HepG2 (cell line): ENCODE data around the gene SFXN1. TPM values are rescaled to one million over a fixed set of nuclear protein-coding genes. Genes with fewer than 3 reads are reported as not detected.

Source experiments
- ATAC-seq: fragments of 200-7000 bp; cut with Tn5 transposase; 3 replicates; pipeline ENCODE4 v1.9.1; 2020; ENCODE audit warnings: mild to moderate bottlenecking, moderate library complexity
- BruUV-seq: library from RNA; stranded (reverse); fragments of 400-500 nt; replicated peaks from 2 replicates; lab custom pipeline; 2021; lab: Mats Ljungman, UMichigan
- CTCF ChIA-PET: fragments of 300-600 bp; formaldehyde crosslinking; extraction: SDS; loops from one replicate; lab custom pipeline; 2021; ENCODE audit warnings: low total read pairs, inconsistent platforms, low intra/inter-chr PET ratio; lab: Yijun Ruan, JAX
- POLR2A ChIA-PET: fragments of 350-600 bp; sonication (Branson Sonifier 250); formaldehyde crosslinking; loops from one replicate; lab custom pipeline; 2020; ENCODE audit warnings: antibody characterized with exemption, inconsistent platforms; lab: Yijun Ruan, JAX
- DNase-seq: peaks from one replicate; pipeline ENCODE4 v3.0.0-alpha.2; 2015; ENCODE audit warnings: low spot score
- FAIRE-seq: peaks from 3 replicates; lab custom pipeline; 2011; peaks lifted over from hg19 to GRCh38; lab: Jason Lieb, UNC
- H2AFZ ChIP-seq: one replicate; pipeline ENCODE4 v1.6.1; 2011; ENCODE audit warnings: low read length, inconsistent platforms
- H3K27ac ChIP-seq: fragments of 300-600 bp; 3 replicates; pipeline ENCODE4 v1.8.0; 2011; ENCODE audit warnings: mixed run types, mild to moderate bottlenecking, mixed read lengths, low read length, inconsistent platforms; ENCODE audit not compliant: insufficient read depth; ENCODE audit errors: extremely low read length
- H3K27me3 ChIP-seq, 2 experiments: fragments of 200-600 bp in 1 of 2; 2 replicates in 1 of 2; 3 replicates in 1 of 2; pipeline versions ENCODE4 v1.6.0 to v1.8.0; 2011; ENCODE audit warnings: low read length in 2 of 2, mild to moderate bottlenecking in 2 of 2, moderate library complexity in 2 of 2, inconsistent platforms in 1 of 2; ENCODE audit not compliant: insufficient read depth in 2 of 2, control insufficient read depth in 1 of 2
- H3K36me3 ChIP-seq, 2 experiments: fragments of 200-600 bp in 1 of 2; replicated peaks in 1 of 2; 2 replicates in 1 of 2; 3 replicates in 1 of 2; pipeline versions ENCODE4 v1.5.1 to v1.8.0; 2011; ENCODE audit warnings: low read length in 2 of 2, inconsistent platforms in 1 of 2; ENCODE audit not compliant: insufficient read depth in 2 of 2, control insufficient read depth in 1 of 2
- H3K4me1 ChIP-seq: 2 replicates; pipeline ENCODE4 v1.5.1; 2012; ENCODE audit warnings: low read length, inconsistent platforms; ENCODE audit not compliant: insufficient read depth
- H3K4me2 ChIP-seq: 2 replicates; pipeline ENCODE4 v1.6.0; 2011; ENCODE audit warnings: low read depth, low read length, inconsistent platforms
- H3K4me3 ChIP-seq, 3 experiments: fragments of 200-600 bp in 1 of 3; sonication (generic), shearing (Covaris generic) in 1 of 3; replicated peaks in 1 of 3; 2 replicates each; pipeline ENCODE4 v1.5.1; 2011 to 2016; ENCODE audit warnings: low read length in 3 of 3, inconsistent platforms in 2 of 3, low read depth in 2 of 3, mild to moderate bottlenecking in 2 of 3, control low read depth in 1 of 3, mixed read lengths in 1 of 3; ENCODE audit not compliant: insufficient read depth in 1 of 3
- H3K79me2 ChIP-seq: one replicate; pipeline ENCODE4 v1.6.1; 2011; ENCODE audit warnings: low read length, inconsistent platforms; ENCODE audit not compliant: insufficient read depth
- H3K9ac ChIP-seq: 2 replicates; pipeline ENCODE4 v1.6.0; 2011; ENCODE audit warnings: mild to moderate bottlenecking, low read depth, low read length, inconsistent platforms; ENCODE audit not compliant: insufficient read depth
- H3K9me3 ChIP-seq: 2 replicates; pipeline ENCODE4 v1.5.1; 2012; ENCODE audit warnings: mild to moderate bottlenecking, low read length
- H4K20me1 ChIP-seq: 2 replicates; pipeline ENCODE4 v1.6.0; 2011; ENCODE audit warnings: inconsistent platforms, mild to moderate bottlenecking, low read length, moderate library complexity; ENCODE audit not compliant: insufficient read depth
- ATM ChIP-seq: fragments of 450-650 bp; IDR thresholded peaks from 2 replicates; pipeline ENCODE4 v1.7.1; 2017; ENCODE audit warnings: mild to moderate bottlenecking, borderline replicate concordance
- BRCA1 ChIP-seq: sonication (generic); formaldehyde crosslinking; IDR thresholded peaks from 2 replicates; pipeline ENCODE4 v1.4.0; 2020; ENCODE audit warnings: missing genetic modification reagents
- CHD2 ChIP-seq: IDR thresholded peaks from 2 replicates; pipeline ENCODE4 v1.6.1; 2011; ENCODE audit warnings: low read depth, low read length, improper control_type of control experiment
- GRHL1 ChIP-seq: sonication (generic); formaldehyde crosslinking; conservative IDR thresholded peaks from 2 replicates; pipeline ENCODE4 v1.8.0; 2022; ENCODE audit warnings: missing genetic modification reagents
- HNF4A ChIP-seq: sonication (generic); formaldehyde crosslinking; IDR thresholded peaks from 2 replicates; pipeline ENCODE4 v1.4.0; 2020; ENCODE audit warnings: missing genetic modification reagents
- IRF9 ChIP-seq: sonication (generic); formaldehyde crosslinking; IDR thresholded peaks from 2 replicates; pipeline ENCODE4 v1.8.0; 2022; ENCODE audit warnings: missing genetic modification reagents, mild to moderate bottlenecking, borderline replicate concordance
- MEIS2 ChIP-seq: sonication (generic); formaldehyde crosslinking; IDR thresholded peaks from 2 replicates; pipeline ENCODE4 v1.9.0; 2021; ENCODE audit warnings: mild to moderate bottlenecking, missing genetic modification reagents
- MZF1 ChIP-seq: sonication (generic); formaldehyde crosslinking; IDR thresholded peaks from 2 replicates; pipeline ENCODE4 v1.8.1; 2023; ENCODE audit warnings: mild to moderate bottlenecking, missing genetic modification reagents, borderline replicate concordance
- NCOA1 ChIP-seq: sonication (generic); formaldehyde crosslinking; IDR thresholded peaks from 2 replicates; pipeline ENCODE4 v1.9.0; 2021; ENCODE audit warnings: missing genetic modification reagents
- ONECUT2 ChIP-seq: sonication (generic); formaldehyde crosslinking; IDR thresholded peaks from 2 replicates; pipeline ENCODE4 v1.4.0; 2020; ENCODE audit warnings: missing genetic modification reagents
- POGK ChIP-seq: sonication (generic); formaldehyde crosslinking; conservative IDR thresholded peaks from 2 replicates; pipeline ENCODE4 v1.8.0; 2022; ENCODE audit warnings: mild to moderate bottlenecking, moderate library complexity, missing genetic modification reagents
- RFX3 ChIP-seq: IDR thresholded peaks from 2 replicates; pipeline ENCODE4 v1.6.1; 2016; ENCODE audit warnings: missing biosample characterization, missing genetic modification reagents
- SCMH1 ChIP-seq: sonication (generic); formaldehyde crosslinking; IDR thresholded peaks from 2 replicates; pipeline ENCODE4 v1.9.0; 2021; ENCODE audit warnings: missing genetic modification reagents, mild to moderate bottlenecking, borderline replicate concordance
- SP2 ChIP-seq: sonication (generic); formaldehyde crosslinking; IDR thresholded peaks from 2 replicates; pipeline ENCODE4 v1.5.1; 2020; ENCODE audit warnings: mild to moderate bottlenecking, missing genetic modification reagents
- SP4 ChIP-seq: sonication (generic); formaldehyde crosslinking; IDR thresholded peaks from 2 replicates; pipeline ENCODE4 v1.8.1; 2023; ENCODE audit warnings: mild to moderate bottlenecking, missing genetic modification reagents
- TCF7 ChIP-seq: sonication (generic); IDR thresholded peaks from 2 replicates; pipeline ENCODE4 v1.6.1; 2016; ENCODE audit warnings: antibody characterized with exemption, low read depth
- THRA ChIP-seq: sonication (generic); formaldehyde crosslinking; IDR thresholded peaks from 2 replicates; pipeline ENCODE4 v1.4.0; 2020; ENCODE audit warnings: missing genetic modification reagents, borderline replicate concordance
- ZFP90 ChIP-seq: sonication (generic); formaldehyde crosslinking; IDR thresholded peaks from 2 replicates; pipeline ENCODE4 v1.8.0; 2022; ENCODE audit warnings: missing genetic modification reagents, mild to moderate bottlenecking, inconsistent platforms, borderline replicate concordance
- ZNF225 ChIP-seq: sonication (generic); formaldehyde crosslinking; IDR thresholded peaks from 2 replicates; pipeline ENCODE4 v1.4.0; 2020; ENCODE audit warnings: mild to moderate bottlenecking, missing genetic modification reagents
- ZNF7 ChIP-seq: IDR thresholded peaks from 2 replicates; pipeline ENCODE4 v1.6.1; 2016; ENCODE audit warnings: missing biosample characterization, missing genetic modification reagents
- WGBS: methylation state at CpG from one replicate; pipeline ENCODE4 v1.1.6; 2017; ENCODE audit warnings: low lambda C conversion rate; 5-methylcytosine and 5-hydroxymethylcytosine counted together
- in situ Hi-C: cut with HindIII; loops from 2 replicates; pipeline ENCODE4 v1.10.0; 2017; ENCODE audit warnings: low pct_unique_long_range_greater_than_20kb; ENCODE audit not compliant: extremely low pct_ligation_motif_present
- intact Hi-C: fragments of 100-400 bp; cut with micrococcal nuclease; formaldehyde crosslinking; loops from one replicate; pipeline ENCODE4 v1.10.0; 2022; ENCODE audit not compliant: unreplicated experiment
- polyA plus RNA-seq, 8 experiments: library from polyadenylated mRNA; depleted of rRNA in 3 of 8; stranded (reverse) in 7 of 8; unstranded in 1 of 8; fragments of >200 nt; fragmentation: Illumina TruSeq in 4 of 8; extraction: Trizol in 4 of 8; gene quantifications; 2 replicates each; pipeline versions ENCODE4 v1.2.1 to v1.2.3, GENCODE V29; 2011 to 2016; ENCODE audit warnings: low read depth in 4 of 8, missing spikeins in 1 of 8, mixed read lengths in 1 of 8; ENCODE audit not compliant: insufficient read depth in 1 of 8
- total RNA-seq, 5 experiments: library from RNA; depleted of rRNA; stranded (reverse); fragments of >200 nt; fragmentation: Illumina TruSeq; extraction: Trizol; gene quantifications; 2 replicates each; pipeline ENCODE4 v1.2.3, GENCODE V29; 2016; ENCODE audit warnings: low read depth in 1 of 5

The SFXN1 gene
- total and polyA plus RNA-seq, 2 of the 13 experiments (the other 11 are each of a cell fraction or from before 2014, with no cell fraction given) = 122 to 135 TPM

- Histone ChIP-seq H3K4me2 (no peak overlapping the region), H3K4me3 (no peak overlapping the region), H3K4me1 (no peaks in the 10 kb centered on the region), H3K79me2 (no peaks in the 10 kb centered on the region), H3K36me3 (peaks cover 31 to 90% of the 10 kb centered on the region in 2 experiments), H3K9me3 (no peaks in the 10 kb centered on the region), H4K20me1 (no peaks in the 10 kb centered on the region), H3K27me3 (no peaks in the 10 kb centered on the region), H3K27ac (no peak overlapping the region), H3K9ac (no peak overlapping the region), H2AFZ (no peak overlapping the region)
- WGBS = 98% methylated on average over 10 of the region's 10 CpGs
- POLR2A ChIA-PET = no interaction called here
- no peak for TF ChIP-seq RFX3 (CRISPR knock-in tag)
- TF ChIP-seq SP2 (CRISPR knock-in tag) = no peak
- TF ChIP-seq ONECUT2 (CRISPR knock-in tag) = no peak
- TF ChIP-seq GRHL1 (CRISPR knock-in tag) = no peak
- no peak for TF ChIP-seq THRA (CRISPR knock-in tag)
- no peak for TF ChIP-seq ZNF225 (CRISPR knock-in tag)
- no peak for TF ChIP-seq POGK
- no peak for TF ChIP-seq NCOA1 (CRISPR knock-in tag)
- no peak for TF ChIP-seq ATM
- TF ChIP-seq SP4 = no peak
- TF ChIP-seq BRCA1 = no peak
- no peak for TF ChIP-seq TCF7
- no peak for TF ChIP-seq MEIS2
- TF ChIP-seq MZF1 (CRISPR knock-in tag) = no peak
- no peak for TF ChIP-seq SCMH1 (CRISPR knock-in tag)
- no peak for TF ChIP-seq IRF9
- no peak for TF ChIP-seq HNF4A (CRISPR knock-in tag)
- no peak for TF ChIP-seq CHD2
- TF ChIP-seq ZNF7 = no peak
- TF ChIP-seq ZFP90 (CRISPR knock-in tag) = no peak
- ATAC-seq = no peak
- no TSS peak for BruUV-seq
- no peak for FAIRE-seq
- no peak for DNase-seq
- CTCF ChIA-PET = no interaction called here
- intact Hi-C loops (no loop called here), in situ Hi-C loops (no loop called here)
Measured at GRCh38 chr5:175516933-175517823, 38.8 kb downstream of the SFXN1 start.
